Tibial nerve (tissue), 4 donors: ENCODE measurements around the gene ETV3.

Experiments used
- EP300 ChIP-seq, 2 donors: sonication (generic); formaldehyde crosslinking; IDR thresholded peaks; one replicate each; pipeline ENCODE4 v1.6.1; 2017; ENCODE audit warnings: antibody characterized with exemption in 2 of 2, mild to moderate bottlenecking in 1 of 2
- POLR2A ChIP-seq, 2 donors: fragments of 450-650 bp; IDR thresholded peaks; one replicate each; pipeline ENCODE4 v1.6.1; 2017; ENCODE audit warnings: antibody characterized with exemption in 2 of 2, mild to moderate bottlenecking in 2 of 2, moderate library complexity in 2 of 2
- TF ChIP-seq, protein P1 (sequence below), 5 experiments: fragments of 200-600 bp in 3 of 5; fragments of 450-650 bp in 2 of 5; sonication (generic) in 3 of 5; IDR thresholded peaks; one replicate each; pipeline ENCODE4 v1.5.1; 2016 to 2019; ENCODE audit warnings: antibody characterized with exemption in 5 of 5, mild to moderate bottlenecking in 3 of 5, moderate library complexity in 2 of 5

DNA sequence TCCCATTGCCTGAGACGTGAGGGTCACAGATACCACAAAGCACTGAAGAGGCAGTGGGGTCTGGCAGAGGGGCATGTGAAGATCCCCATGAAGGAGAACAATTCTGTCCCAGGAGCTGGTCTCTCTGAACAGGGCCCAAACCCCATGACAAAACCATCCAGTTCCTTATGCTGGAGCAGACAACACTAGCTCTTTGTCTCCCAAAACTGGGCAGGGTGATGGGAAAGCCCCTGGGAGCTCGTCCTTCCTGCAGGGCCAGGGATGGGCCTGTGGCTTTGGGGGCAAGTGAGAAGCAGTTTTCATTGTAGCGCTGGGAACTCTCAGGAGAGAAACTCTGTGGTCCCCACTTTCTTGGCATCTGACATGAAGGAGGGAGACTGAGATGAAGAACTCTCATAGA lies 47.4 kb downstream of the ETV3 start:
- TF ChIP-seq, protein P1, sequence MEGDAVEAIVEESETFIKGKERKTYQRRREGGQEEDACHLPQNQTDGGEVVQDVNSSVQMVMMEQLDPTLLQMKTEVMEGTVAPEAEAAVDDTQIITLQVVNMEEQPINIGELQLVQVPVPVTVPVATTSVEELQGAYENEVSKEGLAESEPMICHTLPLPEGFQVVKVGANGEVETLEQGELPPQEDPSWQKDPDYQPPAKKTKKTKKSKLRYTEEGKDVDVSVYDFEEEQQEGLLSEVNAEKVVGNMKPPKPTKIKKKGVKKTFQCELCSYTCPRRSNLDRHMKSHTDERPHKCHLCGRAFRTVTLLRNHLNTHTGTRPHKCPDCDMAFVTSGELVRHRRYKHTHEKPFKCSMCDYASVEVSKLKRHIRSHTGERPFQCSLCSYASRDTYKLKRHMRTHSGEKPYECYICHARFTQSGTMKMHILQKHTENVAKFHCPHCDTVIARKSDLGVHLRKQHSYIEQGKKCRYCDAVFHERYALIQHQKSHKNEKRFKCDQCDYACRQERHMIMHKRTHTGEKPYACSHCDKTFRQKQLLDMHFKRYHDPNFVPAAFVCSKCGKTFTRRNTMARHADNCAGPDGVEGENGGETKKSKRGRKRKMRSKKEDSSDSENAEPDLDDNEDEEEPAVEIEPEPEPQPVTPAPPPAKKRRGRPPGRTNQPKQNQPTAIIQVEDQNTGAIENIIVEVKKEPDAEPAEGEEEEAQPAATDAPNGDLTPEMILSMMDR (IDR thresholded peaks at IDR 0.05) = no peak
- TF ChIP-seq POLR2A (IDR thresholded peaks at IDR 0.05) = no peak
- no peak for TF ChIP-seq EP300 (IDR thresholded peaks at IDR 0.05)
